Measurements from ENCODE around the gene LMNB1.

- TF ChIP-seq CTCF (IDR thresholded peaks at IDR 0.05) (no peak), POLR2A (IDR thresholded peaks at IDR 0.05) (no peak)
These were observed 1.9 kb downstream of the LMNB1 start for GRCh38 chr5:126778675-126779403.
